H1 (cell line): ENCODE measurements around the gene SMPX. TPM values are rescaled to one million over a fixed set of nuclear protein-coding genes. Genes with fewer than 3 reads are reported as not detected.

Source experiments
- CTCF ChIA-PET: fragments of 300-600 bp; sonication (Branson Sonifier 250); formaldehyde crosslinking; loops from one replicate; lab custom pipeline; 2021; ENCODE audit not compliant: partially characterized antibody; lab: Charles Lee
- POLR2A ChIA-PET: fragments of 300-600 bp; sonication (Branson Sonifier 250); formaldehyde crosslinking; loops from one replicate; lab custom pipeline; 2021; ENCODE audit warnings: inconsistent platforms; ENCODE audit not compliant: partially characterized antibody; lab: Charles Lee
- DNase-seq, 2 experiments: peaks; one replicate each; pipeline versions ENCODE4 v3.0.0 to v3.0.0-alpha.2; 2010 to 2022; ENCODE audit warnings: low spot score in 2 of 2, low read depth in 1 of 2, mixed read lengths in 1 of 2
- FAIRE-seq: peaks from 2 replicates; lab custom pipeline; 2011; peaks lifted over from hg19 to GRCh38; lab: Jason Lieb, UNC
- H2AFZ ChIP-seq: 2 replicates; pipeline ENCODE4 v1.8.1; 2012; ENCODE audit warnings: low read length, inconsistent platforms
- H2AK5ac ChIP-seq: 2 replicates; pipeline ENCODE4 v1.6.1; 2013; ENCODE audit warnings: low read depth, low read length
- H2BK120ac ChIP-seq: replicated peaks from 2 replicates; pipeline ENCODE3; 2013; ENCODE audit warnings: low read depth, low read length, inconsistent platforms
- H2BK12ac ChIP-seq: 2 replicates; pipeline ENCODE4 v1.6.1; 2013; ENCODE audit warnings: low read depth, low read length
- H2BK15ac ChIP-seq: 2 replicates; pipeline ENCODE4 v1.6.1; 2013; ENCODE audit warnings: low read length
- H2BK20ac ChIP-seq: 2 replicates; pipeline ENCODE4 v1.6.1; 2013; ENCODE audit warnings: low read length
- H2BK5ac ChIP-seq: 2 replicates; pipeline ENCODE4 v1.6.1; 2013; ENCODE audit warnings: low read depth, low read length
- H3K14ac ChIP-seq: 2 replicates; pipeline ENCODE4 v1.6.1; 2013; ENCODE audit warnings: inconsistent platforms; ENCODE audit not compliant: insufficient read length
- H3K18ac ChIP-seq: 2 replicates; pipeline ENCODE4 v1.6.1; 2013; ENCODE audit warnings: low read length; ENCODE audit errors: extremely low read depth
- H3K23ac ChIP-seq: 2 replicates; pipeline ENCODE4 v1.6.1; 2013; ENCODE audit warnings: inconsistent platforms; ENCODE audit not compliant: insufficient read length
- H3K23me2 ChIP-seq: 2 replicates; pipeline ENCODE4 v1.6.1; 2013; ENCODE audit warnings: low read depth, low read length
- H3K27ac ChIP-seq: 2 replicates; pipeline ENCODE4 v1.6.1; 2011; ENCODE audit warnings: low read depth, low read length, inconsistent platforms
- H3K27me3 ChIP-seq, 4 experiments: replicated peaks in 1 of 4; 1 replicate in 1 of 4; 2 replicates in 3 of 4; pipeline versions ENCODE4 v1.6.1 to v1.8.1; 2011 to 2013; ENCODE audit warnings: low read length in 3 of 4, mild to moderate bottlenecking in 3 of 4, inconsistent platforms in 2 of 4, mixed read lengths in 2 of 4, moderate library complexity in 1 of 4; ENCODE audit not compliant: control insufficient read depth in 3 of 4, insufficient read depth in 3 of 4; ENCODE audit errors: extremely low read depth in 1 of 4
- H3K36me3 ChIP-seq, 4 experiments: 2 replicates each; pipeline versions ENCODE4 v1.6.1 to v1.8.1; 2011 to 2013; ENCODE audit warnings: mild to moderate bottlenecking in 4 of 4, low read length in 3 of 4, moderate library complexity in 2 of 4, control low read depth in 1 of 4, inconsistent platforms in 1 of 4; ENCODE audit not compliant: insufficient read depth in 4 of 4, control insufficient read depth in 2 of 4
- H3K4ac ChIP-seq: replicated peaks from 2 replicates; pipeline ENCODE3; 2013; ENCODE audit warnings: low read length, low read depth, mixed read lengths, inconsistent platforms; ENCODE audit not compliant: insufficient read length
- H3K4me1 ChIP-seq, 4 experiments: replicated peaks in 1 of 4; 1 replicate in 1 of 4; 2 replicates in 3 of 4; pipeline versions ENCODE4 v1.6.1 to v1.8.1; 2011 to 2013; ENCODE audit warnings: low read length in 3 of 4, inconsistent platforms in 2 of 4, mixed read lengths in 1 of 4; ENCODE audit not compliant: insufficient read depth in 4 of 4, control insufficient read depth in 3 of 4
- H3K4me2 ChIP-seq, 2 experiments: 2 replicates each; pipeline versions ENCODE4 v1.6.1 to v1.8.1; 2011 to 2013; ENCODE audit warnings: low read depth in 2 of 2, low read length in 2 of 2, control low read depth in 1 of 2, inconsistent platforms in 1 of 2, mild to moderate bottlenecking in 1 of 2; ENCODE audit not compliant: insufficient read depth in 1 of 2
- H3K4me3 ChIP-seq, 4 experiments: fragments of 200-600, 300-600 bp in 1 of 4; sonication (generic), shearing (Covaris generic), sonication (Bioruptor Twin) in 1 of 4; 2 replicates each; pipeline versions ENCODE4 v1.5.1 to v1.8.1; 2011 to 2016; ENCODE audit warnings: low read length in 4 of 4, low read depth in 3 of 4, control low read depth in 2 of 4, inconsistent platforms in 2 of 4, mild to moderate bottlenecking in 2 of 4, mixed read lengths in 1 of 4, moderate library complexity in 1 of 4; ENCODE audit not compliant: insufficient read depth in 2 of 4; ENCODE audit errors: extremely low read depth in 1 of 4
- H3K56ac ChIP-seq: replicated peaks from 2 replicates; pipeline ENCODE3; 2013; ENCODE audit warnings: low read depth, mild to moderate bottlenecking, mixed read lengths, low read length, inconsistent platforms; ENCODE audit not compliant: insufficient read length
- H3K79me1 ChIP-seq: 2 replicates; pipeline ENCODE4 v1.6.1; 2013; ENCODE audit warnings: low read depth, low read length, control low read depth
- H3K79me2 ChIP-seq, 2 experiments: 2 replicates each; pipeline versions ENCODE4 v1.6.1 to v1.8.1; 2012 to 2013; ENCODE audit warnings: low read length in 2 of 2, mild to moderate bottlenecking in 2 of 2, inconsistent platforms in 1 of 2; ENCODE audit not compliant: insufficient read depth in 2 of 2, control insufficient read depth in 1 of 2
- H3K9ac ChIP-seq, 4 experiments: replicated peaks in 1 of 4; 1 replicate in 1 of 4; 2 replicates in 3 of 4; pipeline versions ENCODE4 v1.6.1 to v1.8.1; 2011 to 2013; ENCODE audit warnings: low read depth in 3 of 4, low read length in 3 of 4, control low read depth in 2 of 4, mild to moderate bottlenecking in 2 of 4, moderate library complexity in 2 of 4, inconsistent platforms in 1 of 4; ENCODE audit errors: extremely low read depth in 1 of 4
- H3K9me3 ChIP-seq, 2 experiments: 2 replicates each; pipeline versions ENCODE4 v1.6.1 to v1.8.1; 2012 to 2013; ENCODE audit warnings: mild to moderate bottlenecking in 2 of 2, moderate library complexity in 2 of 2, control low read depth in 1 of 2, inconsistent platforms in 1 of 2, low read depth in 1 of 2, low read length in 1 of 2, mixed read lengths in 1 of 2; ENCODE audit not compliant: insufficient read depth in 2 of 2
- H4K20me1 ChIP-seq, 2 experiments: replicated peaks in 1 of 2; 2 replicates each; pipeline versions ENCODE3 to v1.8.1; 2011 to 2013; ENCODE audit warnings: inconsistent platforms in 2 of 2, low read length in 2 of 2, mild to moderate bottlenecking in 1 of 2; ENCODE audit not compliant: insufficient read depth in 2 of 2, control insufficient read depth in 1 of 2
- H4K5ac ChIP-seq: 2 replicates; pipeline ENCODE4 v1.6.1; 2013; ENCODE audit warnings: low read length, low read depth, mixed read lengths, inconsistent platforms; ENCODE audit not compliant: insufficient read length
- H4K8ac ChIP-seq: 2 replicates; pipeline ENCODE4 v1.8.0; 2013; ENCODE audit warnings: mild to moderate bottlenecking, moderate library complexity, low read length, inconsistent platforms; ENCODE audit not compliant: insufficient read depth; ENCODE audit errors: extremely low read depth
- H4K91ac ChIP-seq: replicated peaks from 2 replicates; pipeline ENCODE3; 2013; ENCODE audit warnings: low read length, mixed read lengths, inconsistent platforms; ENCODE audit not compliant: insufficient read length
- HDAC2 ChIP-seq, 2 experiments: fragments of 300-600 bp in 1 of 2; sonication (generic) in 1 of 2; IDR thresholded peaks; 2 replicates each; pipeline ENCODE4 v1.6.1; 2011 to 2012; ENCODE audit warnings: low read depth in 2 of 2, low read length in 2 of 2, mild to moderate bottlenecking in 2 of 2, moderate library complexity in 2 of 2, borderline replicate concordance in 1 of 2, inconsistent platforms in 1 of 2
- NANOG ChIP-seq: IDR thresholded peaks from 2 replicates; pipeline ENCODE4 v1.6.1; 2011; ENCODE audit warnings: low read length, low read depth, mild to moderate bottlenecking, inconsistent platforms; ENCODE audit not compliant: insufficient read depth, poor library complexity, severe bottlenecking
- WGBS, 2 experiments: shearing (Covaris generic) in 1 of 2; methylation state at CpG; one replicate each; pipeline versions ENCODE4 v1.1.6 to v1.1.7; 2013 to 2015; ENCODE audit warnings: low lambda C conversion rate in 2 of 2, mixed read lengths in 2 of 2, inconsistent platforms in 1 of 2, low coverage in 1 of 2, missing lambda C conversion rate in 1 of 2; ENCODE audit not compliant: insufficient replicate concordance in 2 of 2, insufficient coverage in 1 of 2, insufficient read length in 1 of 2; ENCODE audit errors: extremely low coverage in 1 of 2, missing lambda C conversion rate in 1 of 2; 5-methylcytosine and 5-hydroxymethylcytosine counted together
- polyA plus RNA-seq, 7 experiments: library from polyadenylated mRNA; depleted of rRNA in 3 of 7; stranded (reverse) in 5 of 7; unstranded in 2 of 7; fragments of >200 nt in 5 of 7; fragments of 200-250 nt in 2 of 7; gene quantifications; 1 replicate in 5 of 7; 2 replicates in 1 of 7; 4 replicates in 1 of 7; pipeline versions ENCODE4 v1.2.1 to v1.2.3, GENCODE V29; 2011 to 2013; ENCODE audit warnings: missing spikeins in 2 of 7, mixed read lengths in 2 of 7
- total RNA-seq: library from RNA; stranded (reverse); fragmentation: NEBNext Ultra II Directional; extraction: Animal tissue kit (Norgen Biotek cat#: 25700); gene quantifications from 2 replicates; pipeline ENCODE4 v1.2.1, GENCODE V29; 2021

SMPX gene
- total and polyA plus RNA-seq, 2 of the 8 experiments (the other 6 are each of a cell fraction or from before 2014, with no cell fraction given), result not detected

GRCh38 chrX:21747558-21747957 lies 10.4 kb downstream of the SMPX start:
- no peak overlapping the region for H3K27ac ChIP-seq
- POLR2A ChIA-PET, result no interaction called here
- FAIRE-seq, result peak; percentile 84
- no peak for TF ChIP-seq NANOG
- 0 out of 4 replicates have a peak, but pooled peaks of 1 of the 2 experiments have one; percentile 14 for TF ChIP-seq HDAC2 (IDR thresholded peaks at IDR 0.05; ENCODE audit: borderline replicate concordance in 1 of 2, low read depth in 2 of 2, low read length in 2 of 2)
- TF ChIP-seq, all 59 proteins: peak for 1
- Histone ChIP-seq H4K91ac (no peak overlapping the region), H2BK15ac (no peak overlapping the region), H3K23ac (no peak overlapping the region), H3K4me1 (peaks cover 0 to 15% (median 0%) of the 10 kb centered on the region in 4 experiments; a peak in 1 of 7 replicates), H3K4me3 (peak overlapping the region in 1 of 4 experiments; percentile 45; a peak in 2 of 8 replicates), H3K79me2 (no peaks in the 10 kb centered on the region), H2BK5ac (no peak overlapping the region), H2BK20ac (no peak overlapping the region), H3K27me3 (no peaks in the 10 kb centered on the region), H3K4ac (no peak overlapping the region), H3K79me1 (no peaks in the 10 kb centered on the region), H2BK12ac (no peak overlapping the region), H2BK120ac (no peak overlapping the region), H3K4me2 (peak overlapping the region; percentile 45 to 46; a peak in 3 of 4 replicates), H4K20me1 (no peaks in the 10 kb centered on the region), H3K18ac (no peak overlapping the region), H2AFZ (no peak overlapping the region), H3K36me3 (no peaks in the 10 kb centered on the region), H3K14ac (no peak overlapping the region), H3K23me2 (no peaks in the 10 kb centered on the region), H3K9ac (no peak overlapping the region), H4K8ac (no peak overlapping the region), H3K56ac (no peak overlapping the region), H2AK5ac (no peak overlapping the region), H3K9me3 (no peaks in the 10 kb centered on the region), H4K5ac (no peak overlapping the region)
- CTCF ChIA-PET, result no interaction called here
- 2% methylated on average over 4 of the region's 4 CpGs; no CpG with 5 or more reads in 1 of the 2 experiments for WGBS, 2 experiments
- DNase-seq, result no peak
